DND-41 (cell line): ENCODE results near the gene FLAD1.

Experiments
- CTCF ChIP-seq: IDR thresholded peaks from 2 replicates; pipeline ENCODE4 v1.5.1; 2012; ENCODE audit warnings: borderline replicate concordance, low read length, moderate library complexity, mild to moderate bottlenecking; ENCODE audit not compliant: poor library complexity, severe bottlenecking; ENCODE audit errors: extremely low read depth
- EZH2 ChIP-seq: IDR thresholded peaks from 3 replicates; pipeline ENCODE4 v1.6.1; 2012; ENCODE audit warnings: borderline replicate concordance, low read depth, mild to moderate bottlenecking, moderate library complexity, low read length, inconsistent platforms; ENCODE audit not compliant: severe bottlenecking

- TF ChIP-seq CTCF: no peak
- no peak for TF ChIP-seq EZH2
These were observed 55.6 kb downstream of the FLAD1 start for GRCh38 chr1:155038602-155039307.
